Stomach (tissue), 9 donors: ENCODE data around the gene JMY. TPM values are rescaled to one million over a fixed set of nuclear protein-coding genes. Genes with fewer than 3 reads are reported as not detected.

Source experiments
- DNase-seq, 2 donors: peaks; one replicate each; pipeline versions ENCODE4 v3.0.0 to v3.0.0-alpha.2; 2013 to 2019
- H3K27ac ChIP-seq, 5 donors: fragments of 200-600 bp in 4 of 5; sonication (generic) in 4 of 5; one replicate each; pipeline ENCODE4 v1.5.1; 2013 to 2019; ENCODE audit warnings: mild to moderate bottlenecking in 1 of 5, moderate library complexity in 1 of 5
- H3K27me3 ChIP-seq, 3 donors: fragments of 200-600 bp; sonication (generic); one replicate each; pipeline ENCODE4 v1.5.1; 2017 to 2019; ENCODE audit warnings: mixed run types in 1 of 3
- H3K36me3 ChIP-seq, 4 donors: fragments of 200-600 bp; sonication (generic); 1 replicate in 3 of 4; 2 replicates in 1 of 4; pipeline ENCODE4 v1.5.1; 2016 to 2019
- H3K4me1 ChIP-seq, 4 donors: fragments of 200-600 bp; sonication (generic); one replicate each; pipeline ENCODE4 v1.5.1; 2016 to 2019
- H3K4me3 ChIP-seq, 4 donors: fragments of 200-600 bp; sonication (generic) in 3 of 4; one replicate each; pipeline ENCODE4 v1.5.1; 2016 to 2019; ENCODE audit warnings: mild to moderate bottlenecking in 1 of 4
- H3K9me3 ChIP-seq, 4 donors: fragments of 200-600 bp; sonication (generic); one replicate each; pipeline ENCODE4 v1.5.1; 2016 to 2019
- EP300 ChIP-seq: sonication (generic); formaldehyde crosslinking; IDR thresholded peaks from one replicate; pipeline ENCODE4 v1.6.1; 2017; ENCODE audit warnings: antibody characterized with exemption
- POLR2A ChIP-seq, 4 donors: fragments of 450-650 bp; IDR thresholded peaks; one replicate each; pipeline ENCODE4 v1.6.1; 2016; ENCODE audit warnings: antibody characterized with exemption in 4 of 4, control low read depth in 2 of 4, mild to moderate bottlenecking in 1 of 4, moderate library complexity in 1 of 4
- POLR2AphosphoS5 ChIP-seq, 3 donors: sonication (generic); formaldehyde crosslinking; IDR thresholded peaks; one replicate each; pipeline ENCODE4 v1.6.1; 2016; ENCODE audit warnings: antibody characterized with exemption in 3 of 3
- WGBS, 5 donors: extraction: QIAGEN DNeasy Blood & Tissue Kit in 3 of 5; methylation state at CpG; one replicate each; pipeline versions ENCODE4 v1.1.5 to v1.1.7; 2013 to 2018; 5-methylcytosine and 5-hydroxymethylcytosine counted together
- intact Hi-C: fragments of 100-400 bp; cut with DNase I; formaldehyde crosslinking; loops from one replicate; pipeline ENCODE4 v1.15.1; 2023; ENCODE audit warnings: low total_unique reads
- polyA plus RNA-seq, 3 donors: library from polyadenylated mRNA; stranded (reverse); fragments of 200-250 nt; gene quantifications; one replicate each; pipeline ENCODE4 v1.2.3, GENCODE V29; 2013
- total RNA-seq, 5 donors: library from RNA; depleted of rRNA; stranded (reverse); fragments of >200 nt; gene quantifications; one replicate each; pipeline versions ENCODE4 v1.1.0 to v1.2.3, GENCODE V29; 2014 to 2016
- TF ChIP-seq, protein P1 (sequence below), 7 experiments: fragments of 450-650 bp in 4 of 7; fragments of 200-600 bp in 3 of 7; sonication (generic) in 3 of 7; IDR thresholded peaks; one replicate each; pipeline ENCODE4 v1.5.1; 2016 to 2019; ENCODE audit warnings: antibody characterized with exemption in 7 of 7, control low read depth in 2 of 7, mild to moderate bottlenecking in 1 of 7
- donor health status: healthy with polysubstance abuse.
- donor health status: Bipolar disorder and iron deficiency.
- donor health status: healthy.

JMY gene
- total and polyA plus RNA-seq, 8 donors, result 2.1 to 31.9 (median 7.1) TPM

DNA sequence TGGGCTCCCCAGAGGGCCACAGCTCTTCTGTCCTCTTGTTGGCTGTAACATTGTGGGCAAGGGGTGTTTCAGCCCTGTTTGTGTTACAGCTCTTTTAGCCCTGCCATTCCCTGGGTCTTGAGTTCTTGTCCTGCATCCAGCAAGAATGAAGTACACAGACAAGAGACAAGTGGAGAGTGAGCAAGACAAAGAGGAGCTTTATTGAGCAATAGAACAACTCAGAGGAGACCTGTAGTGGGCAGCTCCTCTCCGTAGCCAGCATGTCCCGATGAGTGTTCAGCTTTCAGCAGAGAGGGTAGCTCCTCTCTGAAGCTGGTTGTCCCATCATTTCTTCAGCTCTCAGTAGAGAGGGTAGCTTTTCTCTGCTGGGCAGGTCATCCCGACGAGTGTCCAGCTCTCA, 22.9 kb downstream of the JMY start:
- no peak overlapping the region for H3K4me3 ChIP-seq
- H3K27me3 ChIP-seq, result no peaks in the 10 kb centered on the region
- 96 to 100% (median 98%) methylated on average over 4 of the region's 4 CpGs for WGBS, 5 donors
- peaks cover 0 to 39% (median 22%) of the 10 kb centered on the region in 4 donors for H3K4me1 ChIP-seq
- H3K36me3 ChIP-seq, result peaks cover 0 to 5% (median 4%) of the 10 kb centered on the region in 4 donors
- TF ChIP-seq POLR2A (IDR thresholded peaks at IDR 0.05), result no peak
- no peak for TF ChIP-seq EP300
- TF ChIP-seq, protein P1, sequence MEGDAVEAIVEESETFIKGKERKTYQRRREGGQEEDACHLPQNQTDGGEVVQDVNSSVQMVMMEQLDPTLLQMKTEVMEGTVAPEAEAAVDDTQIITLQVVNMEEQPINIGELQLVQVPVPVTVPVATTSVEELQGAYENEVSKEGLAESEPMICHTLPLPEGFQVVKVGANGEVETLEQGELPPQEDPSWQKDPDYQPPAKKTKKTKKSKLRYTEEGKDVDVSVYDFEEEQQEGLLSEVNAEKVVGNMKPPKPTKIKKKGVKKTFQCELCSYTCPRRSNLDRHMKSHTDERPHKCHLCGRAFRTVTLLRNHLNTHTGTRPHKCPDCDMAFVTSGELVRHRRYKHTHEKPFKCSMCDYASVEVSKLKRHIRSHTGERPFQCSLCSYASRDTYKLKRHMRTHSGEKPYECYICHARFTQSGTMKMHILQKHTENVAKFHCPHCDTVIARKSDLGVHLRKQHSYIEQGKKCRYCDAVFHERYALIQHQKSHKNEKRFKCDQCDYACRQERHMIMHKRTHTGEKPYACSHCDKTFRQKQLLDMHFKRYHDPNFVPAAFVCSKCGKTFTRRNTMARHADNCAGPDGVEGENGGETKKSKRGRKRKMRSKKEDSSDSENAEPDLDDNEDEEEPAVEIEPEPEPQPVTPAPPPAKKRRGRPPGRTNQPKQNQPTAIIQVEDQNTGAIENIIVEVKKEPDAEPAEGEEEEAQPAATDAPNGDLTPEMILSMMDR (IDR thresholded peaks at IDR 0.05), result no peak
- no peak for TF ChIP-seq POLR2AphosphoS5 (IDR thresholded peaks at IDR 0.05)
- no peak overlapping the region for H3K27ac ChIP-seq
- H3K9me3 ChIP-seq, result no peaks in the 10 kb centered on the region
- no peak for DNase-seq
- intact Hi-C loops, result no loop called here

DNA sequence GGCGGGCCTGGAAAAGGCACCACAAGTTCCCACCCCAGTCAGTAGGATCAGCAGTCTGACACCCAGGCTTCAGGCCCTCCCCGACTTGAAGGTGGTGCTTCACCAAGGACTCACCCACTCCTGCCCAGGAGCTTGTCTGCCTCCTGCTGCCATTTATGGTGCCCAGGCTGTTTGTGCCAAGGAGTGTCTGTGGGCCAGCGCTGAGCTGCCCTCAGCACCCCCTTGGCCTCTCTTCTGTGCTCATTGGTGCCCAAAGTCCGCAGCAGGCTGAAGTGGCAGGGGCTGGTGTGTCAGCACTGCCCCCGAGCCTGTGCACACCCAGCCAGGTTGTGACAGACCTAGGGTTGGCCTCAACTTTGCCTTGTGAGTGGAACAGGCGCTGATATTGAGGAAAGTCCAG, 23.5 kb downstream of the JMY start:
- H3K4me3 ChIP-seq, result no peak overlapping the region
- peaks cover 0 to 39% (median 22%) of the 10 kb centered on the region in 4 donors for H3K4me1 ChIP-seq
- TF ChIP-seq, protein P1 (IDR thresholded peaks at IDR 0.05), result no peak
- no peak for TF ChIP-seq EP300
- TF ChIP-seq POLR2A (IDR thresholded peaks at IDR 0.05), result no peak
- WGBS, 5 donors, result 87 to 97% (median 93%) methylated on average over 6 of the region's 6 CpGs; no CpG with 5 or more reads in 1 of the 5 donors
- H3K9me3 ChIP-seq, result no peaks in the 10 kb centered on the region
- H3K27ac ChIP-seq, result no peak overlapping the region
- peaks cover 0 to 8% (median 6%) of the 10 kb centered on the region in 4 donors for H3K36me3 ChIP-seq
- intact Hi-C loops, result no loop called here
- no peak for DNase-seq
- H3K27me3 ChIP-seq, result no peaks in the 10 kb centered on the region

DNA sequence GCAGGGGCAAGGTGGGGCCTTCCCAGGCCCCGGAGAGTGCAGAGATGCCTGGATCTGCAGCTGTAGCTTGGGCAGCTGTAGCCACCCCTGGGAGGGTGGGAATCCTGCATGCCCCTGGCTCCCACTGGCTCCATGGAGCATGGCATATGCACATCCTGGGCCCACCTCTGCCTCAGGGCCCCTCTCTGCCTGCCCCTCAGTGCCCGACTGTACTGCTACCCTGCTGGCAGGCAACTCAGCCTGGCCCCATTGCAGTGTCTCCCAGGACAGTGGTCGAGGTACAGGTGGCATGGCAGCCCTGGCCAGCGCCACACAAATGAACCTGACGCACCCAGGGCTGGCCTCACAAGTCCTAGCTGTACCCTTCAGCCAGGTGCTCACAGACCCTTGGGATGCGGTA, 23.9 kb downstream of the JMY start:
- peaks cover 0 to 8% (median 6%) of the 10 kb centered on the region in 4 donors for H3K36me3 ChIP-seq
- no peaks in the 10 kb centered on the region for H3K9me3 ChIP-seq
- no peak overlapping the region for H3K4me3 ChIP-seq
- 96 to 97% (median 97%) methylated on average over 5 to 6 of the region's 6 CpGs for WGBS, 5 donors
- no peaks in the 10 kb centered on the region for H3K27me3 ChIP-seq
- peaks cover 0 to 39% (median 22%) of the 10 kb centered on the region in 4 donors for H3K4me1 ChIP-seq
- TF ChIP-seq POLR2AphosphoS5 (IDR thresholded peaks at IDR 0.05), result no peak
- no peak for TF ChIP-seq EP300
- TF ChIP-seq, protein P1 (IDR thresholded peaks at IDR 0.05), result no peak
- no peak for TF ChIP-seq POLR2A (IDR thresholded peaks at IDR 0.05)
- no peak for DNase-seq
- H3K27ac ChIP-seq, result no peak overlapping the region
- intact Hi-C loops, result no loop called here

DNA sequence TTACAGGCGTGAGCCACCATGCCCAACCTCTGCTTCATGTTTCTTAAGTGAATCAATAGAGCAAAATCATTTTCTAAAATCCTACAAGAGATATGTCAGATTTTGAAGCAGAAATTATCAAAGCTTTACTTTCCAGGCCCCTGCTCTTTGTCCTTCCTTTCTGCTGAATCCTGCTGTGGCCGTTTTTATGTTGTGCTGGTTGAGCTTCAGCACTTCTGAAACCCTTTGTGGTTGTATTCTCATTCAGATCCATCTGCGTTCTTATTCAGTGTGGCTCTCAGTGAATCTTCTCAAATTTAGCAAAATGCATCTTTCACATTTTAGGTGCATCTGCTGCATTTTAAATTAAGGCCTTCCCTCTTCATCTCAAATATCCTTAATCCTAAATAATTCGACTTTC, 26.0 kb downstream of the JMY start:
- no peak for DNase-seq
- Histone ChIP-seq H3K4me3 (no peak overlapping the region), H3K4me1 (peaks cover 0 to 24% (median 10%) of the 10 kb centered on the region in 4 donors), H3K9me3 (no peaks in the 10 kb centered on the region), H3K36me3 (peaks cover 0 to 8% (median 6%) of the 10 kb centered on the region in 4 donors), H3K27me3 (no peaks in the 10 kb centered on the region), H3K27ac (no peak overlapping the region)
- TF ChIP-seq, protein P1 (IDR thresholded peaks at IDR 0.05), result no peak
- intact Hi-C loops, result no loop called here
- 79 to 83% (median 80%) methylated on average over 4 of the region's 4 CpGs for WGBS, 5 donors
